H4 (cell line): ENCODE results near the gene FHDC1. TPM values are rescaled to one million over a fixed set of nuclear protein-coding genes. Genes with fewer than 3 reads are reported as not detected.
A peak's percentile ranks its signal among the peaks of the same experiment; 100 is the strongest.

ENCODE experiments used
- DNase-seq: peaks from one replicate; pipeline ENCODE4 v3.0.0-alpha.2; 2015; ENCODE audit warnings: low spot score
- total RNA-seq: library from RNA; depleted of rRNA; stranded (reverse); fragments of >200 nt; shearing (Covaris generic); gene quantifications from 2 replicates; pipeline ENCODE4 v1.2.3, GENCODE V29; 2014

The FHDC1 gene
- total RNA-seq, 1 experiment from 2014 or later: 0.15 TPM

- peak; percentile 67 for DNase-seq
Measured at GRCh38 chr4:152981278-152981677, 45.2 kb downstream of the FHDC1 start.

GRCh38 chr4:152981842-152982241 is 45.7 kb downstream of the FHDC1 start:
- peak; percentile 36 for DNase-seq

GRCh38 chr4:152983221-152983620 is 47.1 kb downstream of the FHDC1 start:
- DNase-seq: no peak

GRCh38 chr4:152983774-152984411 is 47.8 kb downstream of the FHDC1 start:
- DNase-seq: peak; percentile 31

GRCh38 chr4:152988721-152989553 is 52.8 kb downstream of the FHDC1 start:
- no peak for DNase-seq

- DNase-seq: no peak
Measured at GRCh38 chr4:152989554-152989970, 53.4 kb downstream of the FHDC1 start.

- no peak for DNase-seq
Measured at GRCh38 chr4:152990471-152991131, 54.5 kb downstream of the FHDC1 start.

GRCh38 chr4:152991398-152991797 is 55.3 kb downstream of the FHDC1 start:
- DNase-seq: no peak

- DNase-seq: no peak
Measured at GRCh38 chr4:152992027-152992426, 55.9 kb downstream of the FHDC1 start.

GRCh38 chr4:152992466-152992865 is 56.3 kb downstream of the FHDC1 start:
- no peak for DNase-seq

- no peak for DNase-seq
Measured at GRCh38 chr4:152994038-152994437, 57.9 kb downstream of the FHDC1 start.

GRCh38 chr4:152996111-152996571 is 60.0 kb downstream of the FHDC1 start:
- no peak for DNase-seq

- DNase-seq: no peak
Measured at GRCh38 chr4:152996672-152997071, 60.5 kb downstream of the FHDC1 start.

GRCh38 chr4:152997288-152997687 is 61.2 kb downstream of the FHDC1 start:
- DNase-seq: no peak

GRCh38 chr4:152997771-152998487 is 61.8 kb downstream of the FHDC1 start:
- DNase-seq: peak; percentile 17

- DNase-seq: no peak
Measured at GRCh38 chr4:152998861-152999260, 62.7 kb downstream of the FHDC1 start.

GRCh38 chr4:152999346-153000075 is 63.4 kb downstream of the FHDC1 start:
- no peak for DNase-seq

GRCh38 chr4:153000076-153000420 is 63.9 kb downstream of the FHDC1 start:
- DNase-seq: no peak

GRCh38 chr4:153001626-153002025 is 65.5 kb downstream of the FHDC1 start:
- no peak for DNase-seq

- DNase-seq: no peak
Measured at GRCh38 chr4:153002110-153002509, 66.0 kb downstream of the FHDC1 start.
